GM12875 (cell line): ENCODE results near the gene SLC6A8.

Source experiments
- H3K4me3 ChIP-seq: one replicate; pipeline ENCODE4 v1.5.1; 2011; ENCODE audit warnings: low read depth, low read length, control low read depth
- TF ChIP-seq, protein P1 (sequence below): IDR thresholded peaks from 2 replicates; pipeline ENCODE4 v1.5.1; 2011; ENCODE audit warnings: low read depth, mild to moderate bottlenecking, control low read depth, inconsistent platforms, low read length, moderate library complexity, borderline replicate concordance; ENCODE audit not compliant: insufficient read depth

The SLC6A8 gene

DNA sequence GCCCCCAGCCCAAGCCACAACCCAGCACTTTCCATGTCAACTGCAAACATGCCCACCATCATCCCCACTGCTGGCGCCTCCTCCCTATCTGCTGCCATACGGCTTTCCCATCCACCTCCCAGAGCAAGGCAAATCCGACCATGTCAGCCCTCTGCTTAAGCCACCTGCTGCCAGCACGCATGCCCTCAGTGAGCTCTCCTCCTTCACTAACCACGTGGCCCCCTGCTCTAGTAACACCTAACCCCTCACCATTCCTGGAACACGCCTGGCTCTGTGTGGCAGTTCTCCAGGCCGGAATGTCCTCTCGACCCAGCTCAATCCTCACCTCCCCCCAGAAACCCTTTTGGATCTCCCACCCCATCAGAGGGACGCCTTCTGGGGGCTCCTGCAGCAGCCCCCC is 19.1 kb downstream of the SLC6A8 start:
- no peak overlapping the region for H3K4me3 ChIP-seq
- TF ChIP-seq, protein P1, sequence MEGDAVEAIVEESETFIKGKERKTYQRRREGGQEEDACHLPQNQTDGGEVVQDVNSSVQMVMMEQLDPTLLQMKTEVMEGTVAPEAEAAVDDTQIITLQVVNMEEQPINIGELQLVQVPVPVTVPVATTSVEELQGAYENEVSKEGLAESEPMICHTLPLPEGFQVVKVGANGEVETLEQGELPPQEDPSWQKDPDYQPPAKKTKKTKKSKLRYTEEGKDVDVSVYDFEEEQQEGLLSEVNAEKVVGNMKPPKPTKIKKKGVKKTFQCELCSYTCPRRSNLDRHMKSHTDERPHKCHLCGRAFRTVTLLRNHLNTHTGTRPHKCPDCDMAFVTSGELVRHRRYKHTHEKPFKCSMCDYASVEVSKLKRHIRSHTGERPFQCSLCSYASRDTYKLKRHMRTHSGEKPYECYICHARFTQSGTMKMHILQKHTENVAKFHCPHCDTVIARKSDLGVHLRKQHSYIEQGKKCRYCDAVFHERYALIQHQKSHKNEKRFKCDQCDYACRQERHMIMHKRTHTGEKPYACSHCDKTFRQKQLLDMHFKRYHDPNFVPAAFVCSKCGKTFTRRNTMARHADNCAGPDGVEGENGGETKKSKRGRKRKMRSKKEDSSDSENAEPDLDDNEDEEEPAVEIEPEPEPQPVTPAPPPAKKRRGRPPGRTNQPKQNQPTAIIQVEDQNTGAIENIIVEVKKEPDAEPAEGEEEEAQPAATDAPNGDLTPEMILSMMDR: no peak

DNA sequence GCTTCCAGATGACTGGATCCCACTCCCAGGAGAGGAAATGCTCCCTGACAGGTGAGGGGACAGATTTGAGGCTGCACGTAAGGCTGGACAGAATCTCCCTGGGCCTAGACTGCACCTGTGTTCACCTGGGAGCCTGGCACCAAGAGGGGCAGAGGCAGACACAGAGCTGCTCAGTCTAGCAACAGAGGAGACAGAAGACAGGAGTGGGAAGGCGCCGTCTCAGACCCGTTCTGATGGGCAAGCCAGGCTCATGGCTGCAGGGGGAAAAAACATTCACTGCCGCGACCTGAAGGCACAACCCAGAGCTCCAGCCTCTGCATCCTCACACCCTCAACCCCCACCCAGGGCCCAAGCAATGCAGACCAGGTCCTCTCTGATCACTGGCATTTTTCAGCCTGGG is 19.7 kb downstream of the SLC6A8 start:
- TF ChIP-seq, protein P1: no peak
- no peak overlapping the region for H3K4me3 ChIP-seq

DNA sequence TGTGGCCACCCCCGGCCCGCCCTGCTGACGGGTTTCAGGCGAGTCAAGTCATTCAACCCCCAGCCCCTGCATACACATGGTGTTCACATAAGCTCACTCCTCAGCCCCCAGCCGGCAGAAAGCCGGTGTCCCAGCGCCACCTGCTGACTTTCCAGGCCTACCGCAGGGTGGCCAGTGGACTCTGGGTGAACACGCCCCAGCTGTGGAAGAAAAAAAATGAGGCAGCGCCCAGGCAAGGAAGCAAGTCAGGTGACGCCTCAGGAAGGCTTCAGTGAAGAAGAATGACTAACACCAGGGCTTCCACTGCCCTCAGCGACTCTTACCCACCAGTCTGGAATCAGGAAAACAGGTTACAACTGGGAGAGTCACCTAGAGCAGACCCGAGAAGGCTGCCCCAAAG is 20.7 kb downstream of the SLC6A8 start:
- TF ChIP-seq, protein P1: peak; percentile 53
- no peak overlapping the region for H3K4me3 ChIP-seq

DNA sequence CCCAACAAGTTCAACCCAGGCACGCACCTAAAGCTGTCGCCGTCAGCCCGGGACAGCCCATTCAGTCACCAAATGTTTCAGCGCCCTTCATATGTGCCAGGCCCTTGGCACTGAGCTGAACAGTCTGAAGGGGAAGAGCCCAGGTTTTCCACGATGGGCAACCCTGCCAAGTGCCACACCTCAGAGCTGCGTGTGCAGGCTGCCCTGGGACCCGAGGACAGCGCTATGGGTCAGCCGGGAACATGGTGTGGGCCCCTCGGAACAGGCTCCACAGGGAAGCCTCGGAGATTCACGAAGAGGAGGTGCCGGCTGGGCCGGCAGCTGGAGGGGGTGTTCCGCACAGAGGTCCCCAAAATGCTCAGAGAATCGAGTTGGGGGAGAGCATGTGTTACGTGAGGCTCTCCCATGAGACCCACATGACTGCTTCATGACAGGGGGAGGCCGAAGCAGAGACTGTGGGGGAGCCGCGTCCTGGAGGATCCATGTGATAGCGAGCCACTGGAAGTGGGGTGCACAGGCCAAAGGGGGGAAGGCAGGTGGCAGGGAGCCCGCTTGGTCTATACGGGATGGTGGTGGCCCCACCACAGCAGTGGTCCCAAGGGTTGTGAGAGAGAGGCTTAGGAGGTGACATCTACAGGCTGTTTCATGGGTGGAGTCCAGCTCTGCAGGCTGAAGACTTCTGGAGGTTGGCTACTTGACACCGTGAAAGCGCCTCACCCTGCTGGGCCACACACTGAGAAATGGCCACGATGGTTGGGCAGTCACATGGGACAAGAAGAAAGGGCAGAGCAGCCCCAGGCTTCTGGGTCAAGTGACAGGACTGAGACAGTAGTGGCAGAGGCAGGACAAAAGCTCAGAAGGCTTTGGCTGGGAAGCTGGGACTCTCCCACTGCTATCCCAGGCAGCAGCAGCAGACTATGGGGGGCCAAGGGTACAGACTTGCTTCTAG is 22.3 kb downstream of the SLC6A8 start:
- TF ChIP-seq, protein P1: no peak
- H3K4me3 ChIP-seq: no peak overlapping the region

DNA sequence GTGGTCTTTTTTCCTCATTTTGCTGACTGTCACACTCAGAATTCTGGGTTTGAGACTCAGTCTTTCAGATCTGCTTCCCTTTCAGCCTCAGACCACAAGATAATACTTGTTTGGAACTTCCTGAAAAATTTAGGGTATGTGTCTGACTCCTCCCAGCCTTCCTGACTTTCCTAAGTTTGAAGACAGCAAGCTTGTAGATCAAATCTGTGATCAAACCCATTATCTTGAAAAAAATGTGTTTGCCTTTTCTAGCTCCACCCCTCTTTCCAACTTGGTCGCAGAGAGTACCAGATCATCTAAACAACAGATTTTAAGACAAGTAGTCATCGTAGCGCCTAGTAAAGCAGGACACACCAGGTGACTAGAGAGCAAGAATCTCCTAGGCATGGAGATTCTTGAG is 26.5 kb downstream of the SLC6A8 start:
- TF ChIP-seq, protein P1: no peak
- no peak overlapping the region for H3K4me3 ChIP-seq

DNA sequence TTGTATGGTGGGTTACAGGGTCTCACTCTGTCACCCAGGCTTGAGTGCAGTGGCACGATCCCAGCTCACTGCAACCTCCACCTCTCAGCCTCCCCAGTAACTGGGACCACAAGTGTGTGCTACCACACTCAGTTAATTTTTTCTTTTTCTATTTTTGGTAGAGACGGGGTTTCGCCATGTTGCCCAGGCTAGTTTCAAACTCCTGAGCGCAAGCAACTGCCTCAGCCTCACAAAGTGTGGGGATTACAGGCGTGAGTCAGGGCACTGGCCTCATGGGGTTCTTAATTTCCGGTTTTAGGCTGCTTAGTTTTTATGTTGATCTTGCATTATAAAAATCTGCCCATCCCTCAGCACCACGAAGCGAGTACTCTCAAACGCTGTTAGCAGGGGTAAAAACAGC is 29.7 kb downstream of the SLC6A8 start:
- TF ChIP-seq, protein P1: no peak
- no peak overlapping the region for H3K4me3 ChIP-seq

DNA sequence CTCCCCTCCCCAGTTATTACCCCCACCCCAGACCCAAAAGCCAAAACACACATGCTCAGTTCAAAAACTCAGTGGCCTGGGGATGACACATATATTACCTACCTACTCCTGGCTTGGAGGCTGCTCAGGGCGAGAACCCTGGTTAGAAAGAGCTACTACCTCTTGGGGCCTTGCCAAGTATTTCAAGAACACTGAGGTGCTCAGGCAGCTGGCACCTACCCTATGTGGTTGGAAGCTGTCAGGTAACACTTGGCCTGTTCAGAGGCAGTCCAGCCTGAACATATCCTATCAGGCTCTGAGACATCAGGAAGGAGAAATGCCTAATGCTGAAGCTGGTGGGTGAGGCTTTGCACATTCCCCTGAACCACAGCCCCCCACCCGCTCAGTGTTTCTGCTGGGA is 31.5 kb downstream of the SLC6A8 start:
- TF ChIP-seq, protein P1: no peak

More for the DNA sequence above, 31.5 kb downstream of the SLC6A8 start:
- H3K4me3 ChIP-seq: no peak overlapping the region
